GM13977 (cell line): Measurements from ENCODE around the gene PDE6A.

Source experiments
- DNase-seq: peaks from one replicate; pipeline ENCODE4 v3.0.0; 2012; ENCODE audit warnings: low spot score
- in situ Hi-C: fragments of 300-500 bp; cut with MboI; formaldehyde crosslinking; loops from one replicate; pipeline ENCODE4 v1.12.0; 2022; ENCODE audit warnings: low sequenced_read_pairs, low pct_unique_long_range_greater_than_20kb, mixed read lengths, inconsistent platforms; ENCODE audit not compliant: unreplicated experiment
- TF ChIP-seq, protein P1 (sequence below): IDR thresholded peaks from 2 replicates; pipeline ENCODE4 v1.5.1; 2012; ENCODE audit warnings: mild to moderate bottlenecking, control low read depth; ENCODE audit not compliant: insufficient read depth; ENCODE audit errors: extremely low read depth, missing control alignments

Gene PDE6A

DNA sequence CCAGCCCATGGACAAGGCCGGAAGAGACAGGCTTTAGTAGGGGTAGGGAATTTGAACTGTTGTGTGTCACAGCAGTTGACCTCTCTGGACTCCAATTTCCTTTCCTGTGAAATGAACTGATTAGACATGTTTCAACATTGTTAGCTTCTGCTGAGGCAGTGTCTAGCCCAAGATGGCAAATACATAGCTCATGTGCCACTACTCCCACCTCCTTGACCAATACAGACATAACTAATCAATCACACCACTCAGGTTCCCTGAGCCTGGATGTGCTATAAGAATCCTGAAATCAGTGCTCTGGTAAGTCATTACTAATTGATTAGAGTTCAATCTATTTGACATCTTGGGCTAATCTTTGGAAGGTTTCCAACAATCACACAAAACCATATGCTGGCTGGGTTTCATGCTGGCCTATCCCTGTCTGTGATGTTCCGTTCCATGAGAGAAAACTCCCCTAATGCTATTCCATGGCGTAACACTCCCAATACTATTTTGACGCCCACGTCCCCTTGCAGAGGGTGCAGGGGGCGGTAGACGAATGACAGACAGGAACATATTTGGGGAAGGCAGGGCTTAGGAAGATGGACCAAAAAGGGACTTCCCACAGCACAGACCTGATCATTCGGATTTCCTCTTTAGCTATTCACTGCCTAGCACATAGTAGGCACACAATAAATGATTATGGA is 95.2 kb downstream of the PDE6A start:
- in situ Hi-C loops, result no loop called here
- no peak for DNase-seq
- TF ChIP-seq, protein P1, sequence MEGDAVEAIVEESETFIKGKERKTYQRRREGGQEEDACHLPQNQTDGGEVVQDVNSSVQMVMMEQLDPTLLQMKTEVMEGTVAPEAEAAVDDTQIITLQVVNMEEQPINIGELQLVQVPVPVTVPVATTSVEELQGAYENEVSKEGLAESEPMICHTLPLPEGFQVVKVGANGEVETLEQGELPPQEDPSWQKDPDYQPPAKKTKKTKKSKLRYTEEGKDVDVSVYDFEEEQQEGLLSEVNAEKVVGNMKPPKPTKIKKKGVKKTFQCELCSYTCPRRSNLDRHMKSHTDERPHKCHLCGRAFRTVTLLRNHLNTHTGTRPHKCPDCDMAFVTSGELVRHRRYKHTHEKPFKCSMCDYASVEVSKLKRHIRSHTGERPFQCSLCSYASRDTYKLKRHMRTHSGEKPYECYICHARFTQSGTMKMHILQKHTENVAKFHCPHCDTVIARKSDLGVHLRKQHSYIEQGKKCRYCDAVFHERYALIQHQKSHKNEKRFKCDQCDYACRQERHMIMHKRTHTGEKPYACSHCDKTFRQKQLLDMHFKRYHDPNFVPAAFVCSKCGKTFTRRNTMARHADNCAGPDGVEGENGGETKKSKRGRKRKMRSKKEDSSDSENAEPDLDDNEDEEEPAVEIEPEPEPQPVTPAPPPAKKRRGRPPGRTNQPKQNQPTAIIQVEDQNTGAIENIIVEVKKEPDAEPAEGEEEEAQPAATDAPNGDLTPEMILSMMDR, result no peak

DNA sequence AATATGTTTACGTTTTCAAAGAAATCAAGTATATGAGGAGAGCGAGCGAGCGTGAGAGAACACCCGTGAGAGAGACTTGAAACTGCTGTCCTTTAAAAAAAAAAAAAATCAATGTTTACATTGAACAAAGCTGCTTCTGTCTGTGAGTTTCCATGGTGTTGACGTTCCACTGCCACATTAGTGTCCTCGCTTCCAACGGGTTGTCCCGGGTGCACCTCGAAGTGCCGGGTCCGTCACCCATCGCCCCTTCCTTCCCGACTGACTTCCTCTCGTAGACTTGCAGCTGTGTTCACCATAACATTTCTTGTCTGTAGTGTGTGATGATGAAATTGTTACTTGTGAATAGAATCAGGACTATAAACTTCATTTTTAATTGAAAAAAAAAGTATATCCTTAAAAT is 97.0 kb downstream of the PDE6A start:
- TF ChIP-seq, protein P1, result no peak
- DNase-seq, result no peak
- in situ Hi-C loops, result no loop called here

DNA sequence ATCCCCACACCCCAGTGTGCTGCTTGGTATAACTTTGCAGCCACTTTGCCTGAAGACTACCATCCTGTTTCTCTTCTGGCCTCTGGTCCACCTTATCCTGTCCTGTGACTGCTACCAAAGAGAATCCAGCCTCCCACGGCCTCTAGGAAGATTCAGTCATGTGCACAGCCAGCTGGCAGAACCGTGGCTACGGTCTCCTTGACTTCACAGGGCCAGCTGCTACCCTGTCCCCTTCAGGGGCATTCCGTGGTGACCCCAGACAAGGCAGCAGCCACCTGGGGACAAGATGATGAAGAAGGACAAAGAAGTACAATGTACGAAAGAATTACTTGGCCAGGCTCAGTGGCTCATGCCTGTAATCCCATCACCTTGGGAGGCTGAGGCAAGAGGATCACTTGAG is 98.6 kb downstream of the PDE6A start:
- TF ChIP-seq, protein P1, result no peak
- in situ Hi-C loops, result no loop called here
- no peak for DNase-seq

DNA sequence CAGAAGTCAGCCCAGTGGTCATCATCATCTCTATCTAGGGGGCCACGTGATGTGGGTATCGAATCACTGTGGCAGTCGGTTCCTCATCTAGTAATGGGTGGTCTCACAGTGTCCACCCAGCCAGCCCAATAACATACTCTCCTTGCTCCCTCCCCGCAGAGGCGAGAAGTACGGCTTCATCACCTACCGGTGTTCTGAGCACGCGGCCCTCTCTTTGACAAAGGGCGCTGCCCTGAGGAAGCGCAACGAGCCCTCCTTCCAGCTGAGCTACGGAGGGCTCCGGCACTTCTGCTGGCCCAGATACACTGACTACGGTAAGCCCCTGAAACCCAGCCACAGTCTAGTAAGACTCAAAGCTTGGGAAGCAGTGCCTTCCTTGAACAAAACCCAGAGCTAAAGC is 99.0 kb downstream of the PDE6A start:
- DNase-seq, result no peak
- TF ChIP-seq, protein P1, result no peak
- in situ Hi-C loops, result no loop called here

DNA sequence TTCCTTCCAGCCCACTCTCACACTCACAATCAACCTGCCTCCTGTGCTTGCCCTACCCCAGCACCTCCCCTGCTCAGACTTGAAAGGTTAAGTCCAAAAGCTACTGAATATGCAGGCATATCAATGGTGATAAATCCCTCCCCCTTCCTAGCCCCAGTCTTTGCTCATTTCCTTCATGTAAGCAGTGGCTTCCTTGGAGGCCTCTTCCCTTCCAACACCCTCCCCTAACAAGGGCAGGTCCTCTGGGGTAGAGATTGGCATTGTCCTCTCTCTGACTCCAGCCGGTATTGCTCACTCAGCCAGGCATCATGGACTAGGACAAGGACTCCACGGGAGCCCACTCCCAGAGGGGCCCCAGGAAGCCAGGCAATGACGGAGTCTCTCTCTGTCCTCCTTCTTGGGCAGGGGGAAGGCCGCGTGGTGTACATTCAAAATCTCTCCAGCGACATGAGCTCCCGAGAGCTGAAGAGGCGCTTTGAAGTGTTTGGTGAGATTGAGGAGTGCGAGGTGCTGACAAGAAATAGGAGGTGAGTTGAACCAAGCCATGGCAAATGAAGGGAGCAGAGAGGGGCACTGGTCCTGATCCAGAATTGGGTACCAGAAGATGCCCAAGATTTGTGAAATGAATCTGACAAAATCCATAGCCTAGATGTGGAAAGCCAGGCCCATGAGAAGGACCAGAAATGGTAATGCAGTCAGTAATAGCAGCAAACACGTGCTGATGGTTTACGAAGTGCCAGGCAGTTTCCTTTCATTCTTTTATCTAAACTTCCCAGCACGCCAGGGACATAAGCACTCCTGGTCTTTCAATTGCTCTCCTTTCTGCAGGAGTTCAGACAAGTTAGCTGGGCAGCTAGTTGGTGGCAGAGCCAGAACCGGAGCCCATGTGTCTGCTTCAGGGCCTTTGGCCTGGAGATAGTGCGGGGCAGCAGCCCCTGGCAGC is 102.5 kb downstream of the PDE6A start:
- in situ Hi-C loops, result no loop called here

DNA sequence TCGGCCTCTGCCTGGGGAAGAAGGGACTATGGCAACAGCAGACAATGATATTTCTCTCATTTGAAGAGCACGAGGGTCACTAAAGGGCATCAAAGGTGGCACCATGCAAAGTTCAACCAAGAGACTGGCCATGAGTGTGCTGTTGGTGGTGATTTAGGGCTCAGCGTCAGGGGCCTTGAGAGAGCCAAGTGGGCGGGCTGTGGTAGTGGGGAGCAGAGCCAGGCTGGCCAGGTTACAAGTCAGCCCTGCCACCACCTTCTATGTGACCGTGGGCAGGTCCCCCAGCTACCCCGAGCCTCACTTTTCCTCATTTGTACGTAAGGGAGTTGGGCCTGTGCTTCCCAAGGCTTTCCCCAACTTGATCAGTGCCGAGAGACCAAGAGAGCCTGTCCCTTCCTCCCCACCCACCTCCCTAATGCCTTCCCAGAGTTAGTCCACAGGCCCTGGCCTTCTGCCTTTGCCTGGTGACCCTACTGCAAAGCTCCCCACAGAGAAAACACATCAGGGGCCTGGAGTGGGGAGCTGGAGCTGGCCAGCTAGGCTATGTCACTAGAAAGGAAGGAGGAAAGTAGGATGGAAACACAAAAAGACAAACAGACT is 104.3 kb downstream of the PDE6A start:
- TF ChIP-seq, protein P1, result no peak
- in situ Hi-C loops, result no loop called here
- DNase-seq, result no peak

More for the DNA sequence above, 102.5 kb downstream of the PDE6A start:
- no peak for DNase-seq
- TF ChIP-seq, protein P1, result no peak
